Measurements from ENCODE around the gene TTLL10.

TTLL10 gene

GRCh38 chr1:1237874-1238701 is 64.4 kb downstream of the TTLL10 start:
- DNase-seq: no peak

GRCh38 chr1:1238702-1239178 is 65.1 kb downstream of the TTLL10 start:
- no peak for DNase-seq

DNA sequence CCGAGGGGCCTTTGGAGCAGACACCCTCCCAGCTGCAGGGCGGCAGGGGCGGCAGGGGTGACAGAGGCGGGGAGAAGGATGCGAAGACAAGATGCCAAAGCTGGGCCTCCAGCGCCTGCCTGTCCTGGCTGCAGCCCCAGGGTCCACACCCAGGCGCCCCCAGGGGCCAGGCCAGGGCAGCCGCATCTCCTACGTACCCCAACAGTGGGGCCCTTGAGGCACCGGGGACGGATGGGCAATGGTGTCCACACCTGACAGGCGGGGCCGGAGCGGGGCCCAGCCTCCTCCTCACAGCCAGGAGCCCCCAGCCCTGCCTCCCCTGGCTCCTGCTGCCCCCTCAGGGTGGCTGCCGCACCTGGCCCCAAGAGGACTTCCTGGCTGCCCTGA is 65.5 kb downstream of the TTLL10 start:
- DNase-seq: no peak

- no peak for DNase-seq
Observed at GRCh38 chr1:1239614-1240347, 66.1 kb downstream of the TTLL10 start.

GRCh38 chr1:1240348-1240732 is 66.7 kb downstream of the TTLL10 start:
- no peak for DNase-seq

DNA sequence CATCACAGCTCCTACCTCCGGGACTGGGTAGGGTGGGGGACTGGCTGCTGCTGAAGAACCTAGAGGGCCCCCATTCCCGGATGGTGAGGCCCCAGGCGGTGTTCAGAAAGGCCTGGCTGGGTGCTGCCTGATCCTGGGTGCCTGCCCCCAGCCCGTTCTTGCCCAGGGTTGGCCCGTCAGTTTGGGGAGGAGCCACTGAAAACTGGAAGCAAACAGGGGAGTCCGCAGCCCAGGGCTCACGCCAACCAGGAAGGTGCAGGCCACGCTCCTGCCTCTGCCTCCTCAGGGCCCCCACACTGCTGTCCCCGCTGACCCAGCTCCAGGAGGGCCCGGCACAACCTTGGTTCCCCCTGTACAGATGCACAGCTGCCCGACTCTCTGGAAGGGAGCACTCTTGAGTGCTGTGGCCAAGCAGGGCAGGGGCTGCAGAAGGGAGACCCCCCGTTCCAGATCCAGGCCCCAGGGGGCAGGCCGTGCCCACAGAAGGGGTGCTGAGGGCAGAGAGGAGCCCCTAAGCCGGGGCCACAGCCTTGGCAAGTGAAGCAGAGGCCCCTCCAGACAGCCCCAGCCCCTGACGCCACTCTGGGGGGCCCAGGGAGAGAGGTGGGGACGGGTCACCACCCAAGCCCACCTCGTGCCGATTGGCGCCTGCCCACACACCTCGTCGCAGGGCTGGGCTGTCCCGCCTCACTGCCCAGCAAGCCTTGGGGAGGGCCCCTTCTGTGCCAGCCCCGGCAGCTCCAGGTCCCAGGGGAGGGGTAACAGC is 67.3 kb downstream of the TTLL10 start:
- DNase-seq: no peak

GRCh38 chr1:1241588-1242219 is 68.0 kb downstream of the TTLL10 start:
- DNase-seq: no peak

DNA sequence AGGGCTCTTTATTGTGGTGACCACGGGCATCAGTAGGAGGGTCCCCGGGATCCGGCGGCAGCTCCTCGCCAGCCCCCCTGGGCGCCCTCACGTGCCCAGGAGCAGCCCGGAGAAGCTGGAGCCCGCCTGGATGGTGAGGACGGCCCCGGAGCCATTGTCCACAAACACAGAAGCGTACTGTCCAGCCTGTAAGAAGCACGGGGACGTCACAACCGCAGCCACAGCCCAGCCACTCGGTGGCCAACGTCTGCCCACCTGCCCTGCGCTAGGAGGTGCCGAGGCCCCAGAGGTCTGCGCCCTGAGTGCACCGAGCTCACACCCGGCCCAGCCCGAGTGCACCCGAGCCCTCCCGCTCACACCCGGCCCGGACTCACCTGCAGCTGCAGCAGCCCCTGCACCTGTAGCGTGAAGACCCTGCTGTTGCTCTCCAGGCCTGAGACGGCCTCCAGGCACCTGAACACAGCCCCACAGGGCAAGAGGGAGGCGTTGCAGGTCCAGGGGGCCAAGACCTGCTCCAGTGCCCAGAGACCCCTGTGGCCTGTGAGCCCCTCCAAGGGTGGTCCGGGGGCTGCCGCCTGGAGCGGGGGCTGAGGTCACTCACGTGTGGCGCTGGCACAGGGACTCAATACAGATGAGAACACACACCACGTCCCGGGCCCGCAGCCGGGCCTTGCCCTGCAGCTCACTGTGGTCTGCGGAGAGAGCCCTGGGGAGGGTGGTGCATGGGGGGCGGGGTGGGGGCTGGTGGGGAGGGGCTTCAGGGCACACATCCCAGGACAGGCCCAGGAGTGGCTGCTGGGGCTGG is 69.0 kb downstream of the TTLL10 start:
- DNase-seq: no peak

GRCh38 chr1:1243266-1243660 is 69.6 kb downstream of the TTLL10 start:
- no peak for DNase-seq

DNA sequence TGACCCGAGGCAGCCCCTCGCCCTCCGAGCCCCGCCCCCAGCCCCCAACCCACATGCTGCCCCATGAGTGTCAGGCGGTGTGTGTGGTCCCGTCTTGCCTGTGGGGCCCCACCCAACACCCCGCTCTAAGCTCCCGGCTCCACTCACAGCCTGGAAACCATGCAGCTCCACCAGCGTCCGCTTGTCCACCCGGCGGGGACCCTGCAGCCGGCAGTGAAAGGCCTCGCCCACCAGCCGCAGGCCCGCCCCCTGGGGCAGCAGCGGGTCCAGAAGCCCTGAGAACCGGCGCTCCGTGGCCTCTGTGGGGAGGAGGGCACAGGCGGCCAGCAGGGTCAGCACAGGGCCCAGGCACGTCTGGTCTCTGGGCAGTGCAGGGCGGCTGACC is 70.1 kb downstream of the TTLL10 start:
- no peak for DNase-seq

- no peak for DNase-seq
Observed at GRCh38 chr1:1244192-1244811, 70.6 kb downstream of the TTLL10 start.

DNA sequence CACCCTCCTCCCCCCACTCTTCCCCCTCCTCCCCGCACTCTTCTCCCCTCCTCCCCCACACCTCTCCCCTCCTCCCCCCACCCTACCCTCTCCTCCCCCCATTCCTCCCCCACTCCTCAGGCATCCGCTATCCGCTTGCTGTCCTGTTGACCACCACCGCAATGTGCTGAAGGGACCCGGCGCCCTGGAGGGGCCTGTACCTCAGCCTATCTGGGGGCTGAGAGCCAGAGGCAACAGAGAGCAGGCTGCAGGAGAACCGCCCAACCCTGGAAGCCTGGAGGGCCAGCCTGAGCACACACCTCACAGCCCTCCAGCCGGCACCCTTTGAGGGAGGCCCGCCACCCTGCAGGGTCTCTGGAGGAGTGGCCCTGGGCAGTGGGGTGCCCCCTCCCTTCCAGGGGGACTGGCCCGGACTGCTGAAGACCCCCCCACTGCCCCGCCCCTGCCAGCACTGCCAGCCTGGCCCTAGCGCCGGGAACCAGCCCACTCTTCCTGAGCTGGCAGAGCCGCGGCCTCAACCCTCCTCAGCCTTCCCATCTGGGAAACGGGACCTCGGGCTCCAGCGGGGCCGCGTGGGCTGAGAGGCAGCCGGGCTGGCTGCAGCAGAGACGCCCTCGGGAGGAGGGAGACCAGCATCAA is 71.6 kb downstream of the TTLL10 start:
- no peak for DNase-seq

GRCh38 chr1:1245817-1246576 is 72.3 kb downstream of the TTLL10 start:
- no peak for DNase-seq

- no peak for DNase-seq
Observed at GRCh38 chr1:1246577-1247340, 73.1 kb downstream of the TTLL10 start, which contains the start of gene C1QTNF12. Gene C1QTNF12 (minus strand): TSS chr1:1246722. CDS start chr1:1246690, 32 bp downstream.

- no peak for DNase-seq
Observed at GRCh38 chr1:1247341-1247913, 73.7 kb downstream of the TTLL10 start.
